Ovary (tissue), 3 donors: ENCODE data around the gene RDH8.

ENCODE experiments used
- EP300 ChIP-seq: sonication (generic); formaldehyde crosslinking; IDR thresholded peaks from one replicate; pipeline ENCODE4 v1.6.1; 2017; ENCODE audit warnings: antibody characterized with exemption
- TF ChIP-seq, protein P1 (sequence below), 3 donors: fragments of 450-650 bp in 2 of 3; fragments of 200-600 bp in 1 of 3; IDR thresholded peaks; one replicate each; pipeline versions ENCODE4 v1.5.1 to v1.8.0; 2016 to 2022; ENCODE audit warnings: antibody characterized with exemption in 3 of 3, mild to moderate bottlenecking in 1 of 3
- donor health status: DM: no; HTN: no; CAD: no.

DNA sequence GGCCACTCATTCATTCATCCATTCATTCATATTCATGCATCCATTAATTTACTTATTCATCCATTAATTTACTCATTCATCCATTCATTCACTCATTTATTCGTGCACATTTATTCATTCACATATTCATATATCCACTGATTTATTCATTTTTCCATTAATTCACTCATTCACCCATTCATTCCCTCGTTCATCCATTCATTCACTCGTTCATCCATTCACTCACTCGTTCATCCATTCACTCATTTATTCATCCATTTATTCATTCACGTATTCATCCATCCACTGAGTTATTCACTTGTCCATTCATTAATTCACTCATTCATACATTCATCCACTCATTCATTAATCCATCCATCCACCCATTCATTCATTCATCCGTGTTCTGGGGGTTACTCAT lies 41.2 kb upstream of the RDH8 start:
- TF ChIP-seq, protein P1, sequence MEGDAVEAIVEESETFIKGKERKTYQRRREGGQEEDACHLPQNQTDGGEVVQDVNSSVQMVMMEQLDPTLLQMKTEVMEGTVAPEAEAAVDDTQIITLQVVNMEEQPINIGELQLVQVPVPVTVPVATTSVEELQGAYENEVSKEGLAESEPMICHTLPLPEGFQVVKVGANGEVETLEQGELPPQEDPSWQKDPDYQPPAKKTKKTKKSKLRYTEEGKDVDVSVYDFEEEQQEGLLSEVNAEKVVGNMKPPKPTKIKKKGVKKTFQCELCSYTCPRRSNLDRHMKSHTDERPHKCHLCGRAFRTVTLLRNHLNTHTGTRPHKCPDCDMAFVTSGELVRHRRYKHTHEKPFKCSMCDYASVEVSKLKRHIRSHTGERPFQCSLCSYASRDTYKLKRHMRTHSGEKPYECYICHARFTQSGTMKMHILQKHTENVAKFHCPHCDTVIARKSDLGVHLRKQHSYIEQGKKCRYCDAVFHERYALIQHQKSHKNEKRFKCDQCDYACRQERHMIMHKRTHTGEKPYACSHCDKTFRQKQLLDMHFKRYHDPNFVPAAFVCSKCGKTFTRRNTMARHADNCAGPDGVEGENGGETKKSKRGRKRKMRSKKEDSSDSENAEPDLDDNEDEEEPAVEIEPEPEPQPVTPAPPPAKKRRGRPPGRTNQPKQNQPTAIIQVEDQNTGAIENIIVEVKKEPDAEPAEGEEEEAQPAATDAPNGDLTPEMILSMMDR (IDR thresholded peaks at IDR 0.05), result no peak
- TF ChIP-seq EP300, result no peak
